Measurements from ENCODE around the gene LIPT2.
"Not testable (repeated sequence)": the region's sequence is repeated elsewhere in the genome, so short reads cannot be mapped to it uniquely, and the experiment has no call there.

Gene LIPT2

DNA sequence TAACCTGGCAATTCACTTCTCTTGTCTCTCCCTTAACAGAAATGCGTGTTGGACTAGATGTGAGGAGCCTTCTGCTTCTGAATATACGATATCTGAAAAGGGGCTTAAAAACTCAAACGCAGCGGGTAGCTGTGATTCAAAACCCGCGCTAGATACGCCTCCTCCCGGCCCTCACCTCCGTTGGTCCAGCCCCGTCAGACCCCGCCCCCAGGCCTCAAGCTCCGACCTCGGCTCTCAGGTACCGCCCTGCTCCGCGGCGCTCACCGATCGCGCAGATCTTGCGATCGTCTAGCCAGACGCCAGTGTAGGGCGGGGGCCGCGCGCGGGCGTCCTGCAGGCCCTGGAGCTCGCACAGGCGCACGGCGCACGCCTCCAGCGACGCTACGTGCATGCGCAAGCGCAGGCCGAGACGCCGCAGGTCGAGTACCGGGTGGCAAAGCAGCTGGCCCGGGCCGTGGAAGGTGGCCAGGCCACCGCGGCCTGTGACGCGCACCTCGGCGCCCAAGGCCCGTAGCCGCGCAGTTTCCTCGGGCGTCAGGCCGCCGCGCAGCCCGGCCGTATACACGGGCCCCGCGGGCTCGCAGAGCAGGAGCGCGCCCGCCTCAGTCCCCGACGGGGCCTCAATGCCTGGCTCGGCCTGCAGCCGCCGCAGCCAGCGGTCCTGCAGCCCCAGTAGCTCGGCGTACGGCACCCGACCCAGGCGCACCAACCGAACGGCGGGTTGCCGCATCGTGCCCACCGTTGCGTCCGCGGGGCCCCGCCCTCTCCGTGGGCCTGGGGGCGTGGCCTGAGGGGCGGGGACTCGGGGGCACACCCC lies at the start of gene LIPT2:
LIPT2 (minus strand) TSS at position 751 of the 817 bp plus-strand sequence; CDS start at position 730, 21 bp downstream.
- peak; percentile 92 for DNase-seq

DNA sequence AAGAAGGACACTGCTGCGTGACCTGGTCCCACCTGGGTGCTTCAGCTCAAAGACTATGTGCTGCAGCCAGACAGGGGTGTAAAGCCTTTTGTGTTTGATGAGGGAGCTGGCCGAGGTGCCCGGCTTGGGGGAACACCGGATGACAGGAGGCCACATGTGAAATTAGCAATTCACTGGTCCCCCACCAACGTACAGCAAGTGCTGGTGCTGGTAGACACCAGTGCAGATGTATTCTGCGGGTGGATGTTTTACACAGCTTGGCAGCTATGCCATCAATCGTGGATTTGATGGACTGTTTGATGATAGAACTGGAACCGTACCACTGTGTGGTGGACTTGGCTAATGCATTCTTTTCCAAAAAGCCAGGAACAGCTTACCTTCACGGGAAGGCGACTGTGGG lies 47.9 kb upstream of the LIPT2 start:
- DNase-seq: no peak

DNA sequence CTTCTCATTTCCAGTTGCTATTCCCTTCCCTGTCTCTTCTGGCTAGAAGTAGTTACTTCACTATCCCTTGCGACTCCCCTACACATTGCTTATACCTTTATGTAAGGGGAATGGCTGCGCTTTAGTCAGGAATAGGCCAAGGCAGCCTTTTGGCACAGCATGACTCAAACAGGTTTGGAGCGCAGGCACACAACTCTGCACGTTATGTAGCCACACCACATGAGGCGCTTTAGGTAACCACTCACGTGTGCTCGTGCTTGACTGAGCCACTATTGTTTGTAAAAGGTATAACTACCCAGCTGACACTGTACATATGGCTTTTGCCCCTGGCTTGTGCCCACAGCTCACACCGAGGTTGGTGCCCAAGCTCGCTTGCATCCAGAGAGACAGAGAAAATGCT lies 46.7 kb upstream of the LIPT2 start:
- no peak for DNase-seq

DNA sequence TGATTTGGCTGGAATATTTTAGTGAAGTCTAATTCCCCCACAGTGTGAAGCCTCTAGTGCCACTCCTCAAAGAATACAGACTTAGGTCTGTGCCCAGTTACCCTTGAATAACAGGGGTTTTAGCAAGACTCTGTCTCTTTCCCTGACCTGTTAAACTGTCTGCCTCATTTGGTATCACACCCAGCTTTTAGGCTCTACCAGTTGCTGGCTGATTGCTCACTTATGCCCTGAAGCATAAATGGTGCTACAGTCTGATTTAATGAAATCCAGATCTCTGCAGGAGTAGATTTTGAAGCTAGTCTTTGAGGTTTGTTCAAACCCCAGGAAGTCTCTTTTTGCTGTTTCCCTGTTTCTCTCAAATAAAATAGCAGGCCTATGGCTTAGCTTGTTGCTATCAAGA lies 45.2 kb upstream of the LIPT2 start:
- no peak for DNase-seq

DNA sequence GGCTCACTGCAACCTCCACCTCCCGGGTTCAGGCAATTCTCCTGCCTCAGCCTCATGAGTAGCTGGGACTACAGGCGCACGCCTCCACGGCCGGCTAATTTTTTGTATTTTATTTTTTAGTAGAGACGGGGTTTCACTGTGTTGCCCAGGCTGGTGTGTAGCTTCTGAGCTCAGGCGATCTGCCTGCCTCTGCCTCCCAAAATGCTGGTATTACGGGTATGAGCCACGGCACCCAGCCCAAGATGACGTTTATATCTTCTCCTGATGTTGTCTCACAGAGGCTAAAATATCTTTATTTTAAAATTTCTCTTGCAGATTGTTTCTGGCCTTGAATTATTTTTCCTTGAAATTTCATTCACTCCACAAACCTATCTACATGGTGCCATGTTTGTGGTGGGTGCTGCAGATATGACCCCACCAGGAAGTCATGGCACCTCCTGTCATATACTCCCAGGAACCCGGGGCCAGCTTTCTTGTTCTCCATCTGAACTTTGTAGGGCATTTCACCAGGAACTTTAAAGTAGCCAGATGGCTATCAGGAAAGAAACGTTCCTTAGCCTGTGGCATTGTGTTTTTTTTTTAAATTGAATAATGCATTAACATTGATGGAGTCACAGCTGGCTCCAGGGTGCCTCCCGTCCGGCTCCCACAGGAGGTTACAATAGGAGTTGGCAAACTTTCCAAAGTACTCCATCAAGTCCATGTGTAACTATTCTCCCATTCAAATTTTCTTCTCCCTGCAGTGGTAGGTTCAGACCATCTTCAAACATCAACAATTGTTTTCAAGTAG lies 42.0 kb upstream of the LIPT2 start:
- DNase-seq: no peak

DNA sequence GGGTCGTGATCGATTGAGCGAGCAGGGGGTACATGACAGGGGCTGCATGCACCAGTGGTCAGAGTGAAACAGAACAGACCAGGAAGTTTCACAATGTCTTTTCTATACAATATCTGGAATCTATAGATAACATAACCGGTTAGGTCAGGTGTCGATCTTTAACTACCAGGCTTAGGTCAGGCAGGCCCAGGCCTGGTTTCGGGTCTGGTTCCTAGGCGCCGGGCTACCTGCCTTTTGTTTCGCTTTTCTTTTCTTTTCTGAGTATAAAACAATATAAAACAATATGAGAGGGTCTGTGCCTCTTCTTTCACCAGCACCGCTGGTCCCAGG lies 41.4 kb upstream of the LIPT2 start:
- DNase-seq: not testable (repeated sequence)

DNA sequence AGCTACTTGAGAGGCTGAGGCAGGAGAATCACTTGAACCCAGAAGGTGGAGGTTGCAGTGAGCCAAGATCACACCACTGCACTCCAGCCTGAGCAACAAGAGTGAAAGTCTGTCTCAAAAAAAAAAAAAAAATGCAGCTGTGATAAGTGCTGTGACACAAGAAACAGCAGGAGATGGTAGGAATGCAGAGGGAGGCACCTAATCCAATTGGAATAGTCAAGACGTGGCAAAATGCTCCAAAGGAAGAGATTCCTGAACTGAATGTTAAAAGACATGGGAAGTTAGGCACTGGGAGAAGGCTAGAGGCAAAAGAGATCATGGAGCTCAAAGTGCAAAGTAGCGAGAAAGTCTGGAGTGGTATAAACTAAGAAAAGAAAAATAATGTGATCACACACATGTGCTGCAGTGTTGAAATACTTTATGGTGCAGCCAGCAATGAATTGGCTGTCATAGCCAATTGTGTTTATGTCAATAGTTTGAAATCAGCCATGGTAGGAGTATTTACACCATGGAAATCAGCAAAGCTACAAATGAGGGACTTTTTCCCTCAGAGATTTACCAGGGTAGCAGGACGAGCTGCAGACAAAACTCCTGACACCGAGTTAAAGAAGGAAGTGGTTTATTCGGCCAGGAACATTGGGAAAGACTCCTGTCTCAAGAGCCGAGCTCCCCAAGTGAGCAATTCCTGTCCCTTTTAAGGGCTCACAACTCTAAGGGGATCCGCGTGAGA lies 40.9 kb upstream of the LIPT2 start:
- peak; percentile 32 for DNase-seq

DNA sequence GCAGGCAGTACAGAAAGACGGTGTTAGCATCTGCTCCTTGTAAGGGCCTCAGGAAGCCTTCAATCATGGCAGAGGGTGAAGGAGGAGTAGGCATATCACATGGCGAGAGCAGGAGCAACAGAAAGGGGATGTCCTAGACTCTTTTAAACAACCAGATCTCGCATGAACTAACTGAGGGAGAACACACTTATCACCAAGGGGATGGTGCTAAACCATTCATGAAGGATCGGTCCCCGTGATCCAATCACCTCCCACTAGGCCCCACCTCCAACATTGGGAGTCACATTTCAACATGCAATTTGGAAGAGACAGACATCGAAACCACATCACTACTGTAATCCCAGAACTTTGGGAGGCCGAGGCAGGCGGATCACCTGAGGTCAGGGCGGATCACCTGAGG lies 39.9 kb upstream of the LIPT2 start:
- no peak for DNase-seq

DNA sequence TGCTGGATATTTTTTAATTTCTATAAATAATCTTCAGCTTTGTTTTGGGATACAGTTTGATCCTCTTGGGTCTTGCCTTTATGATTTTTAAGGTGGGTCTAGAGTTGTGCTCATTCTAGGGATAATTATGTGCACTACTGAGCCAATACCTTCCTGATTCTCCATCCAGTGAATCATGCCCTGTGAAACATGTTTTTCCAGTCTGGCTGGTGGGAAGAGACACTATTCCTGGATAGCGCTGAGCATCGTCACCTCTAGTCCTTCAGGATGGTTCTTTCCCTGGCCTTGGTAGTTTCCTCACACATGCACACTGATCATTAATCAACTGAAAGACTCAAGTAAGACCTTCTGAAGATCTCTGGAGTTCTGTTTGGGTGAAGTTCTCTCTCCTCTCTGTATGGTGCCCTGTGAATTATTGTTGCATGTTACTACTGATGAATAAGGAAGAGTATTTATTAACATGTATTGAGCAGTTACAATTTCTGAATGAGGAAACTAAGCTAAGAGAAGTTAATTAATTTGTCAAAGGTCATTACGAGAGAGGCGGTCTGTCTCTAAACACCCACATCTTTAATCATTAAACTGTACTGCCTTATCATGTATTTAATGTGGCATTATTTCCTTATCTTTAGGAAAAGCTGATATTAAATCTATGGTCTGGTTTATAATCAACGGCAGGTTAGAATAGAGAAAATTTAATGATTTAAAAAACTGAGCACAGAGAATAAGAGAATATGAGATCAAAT lies 39.1 kb upstream of the LIPT2 start:
- no peak for DNase-seq

DNA sequence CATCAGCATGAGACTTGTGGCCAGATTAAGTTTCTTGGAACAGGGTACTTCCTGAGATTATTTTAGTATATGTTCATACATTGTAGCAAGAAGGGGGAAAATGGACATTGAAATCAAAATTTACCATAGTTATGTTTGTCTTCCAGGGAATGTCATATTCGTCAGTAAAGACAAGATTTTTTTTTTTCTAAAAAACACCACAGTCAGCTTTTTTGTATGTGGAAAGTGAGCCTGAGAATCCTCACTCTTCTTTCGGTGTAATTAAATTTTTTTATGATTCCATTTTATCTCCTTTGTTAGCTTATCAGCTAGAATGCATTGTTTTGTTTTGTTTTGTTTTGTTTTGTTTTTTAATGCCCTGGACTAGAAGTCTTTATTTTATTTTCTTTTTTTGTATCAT lies 31.5 kb upstream of the LIPT2 start:
- DNase-seq: no peak

DNA sequence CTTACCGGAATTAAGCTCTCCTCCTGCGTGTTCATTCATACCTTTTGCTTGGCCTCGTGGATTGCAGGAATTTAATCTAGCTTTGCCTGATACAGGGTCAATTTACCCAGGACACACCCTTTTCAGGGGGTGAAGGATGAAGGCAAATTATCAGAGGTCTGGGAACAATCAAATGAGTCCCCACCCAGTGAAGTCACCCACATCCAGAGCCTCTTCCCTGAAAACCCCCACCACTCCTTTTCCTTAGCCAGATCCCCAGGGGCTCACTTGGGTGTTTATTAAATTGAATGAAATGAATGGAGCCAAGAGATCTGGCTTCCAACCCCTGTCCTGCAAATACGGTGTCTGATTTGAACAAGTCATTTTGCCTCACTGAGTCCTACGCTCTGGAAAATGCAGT lies 31.0 kb upstream of the LIPT2 start:
- DNase-seq: no peak

DNA sequence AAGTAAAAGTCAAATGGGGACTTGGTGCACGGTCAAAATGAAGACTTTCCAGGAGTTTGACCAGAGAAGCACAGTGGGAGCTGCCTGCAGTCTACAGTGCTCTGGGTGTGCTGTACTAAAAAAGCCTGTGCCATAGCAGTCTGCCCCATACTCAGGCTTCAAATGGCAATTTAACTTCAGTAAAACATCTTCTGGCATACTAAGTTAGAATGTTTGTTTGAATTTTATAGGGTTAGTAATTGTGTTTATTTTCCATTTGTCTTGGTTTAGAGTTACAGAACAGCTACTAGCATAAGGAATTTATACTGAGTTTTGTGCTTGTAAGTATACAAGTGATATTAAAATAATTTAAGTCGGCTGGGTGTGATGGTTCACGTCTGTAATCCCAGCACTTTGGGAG lies 29.3 kb upstream of the LIPT2 start:
- DNase-seq: no peak

DNA sequence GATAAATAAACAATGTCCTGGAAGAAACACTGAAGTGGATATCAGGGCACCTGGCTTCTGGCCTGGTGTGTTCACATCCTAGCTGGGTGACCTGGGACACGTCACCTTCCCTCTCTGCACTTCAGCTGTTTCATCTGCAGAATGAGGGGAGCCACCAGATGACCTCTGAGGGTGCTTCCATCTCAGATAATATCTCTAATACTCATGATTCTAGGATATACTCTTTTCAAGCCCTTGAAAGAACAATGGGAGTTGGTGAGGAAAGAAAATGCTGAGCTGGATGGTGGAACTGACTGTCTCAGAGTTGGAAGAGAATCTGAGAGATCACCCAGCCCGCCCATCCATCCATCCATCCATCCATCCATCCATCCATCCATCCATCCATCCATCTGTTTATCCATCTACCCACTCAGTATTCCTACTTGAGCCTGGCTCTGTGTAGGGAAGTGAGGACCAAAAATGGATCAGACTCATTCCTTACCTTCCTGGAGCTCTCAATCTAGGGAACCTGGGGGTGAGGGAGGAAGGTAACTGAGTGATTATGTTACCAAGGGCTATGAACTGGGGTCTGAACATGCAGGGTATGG lies 28.2 kb upstream of the LIPT2 start:
- DNase-seq: no peak

DNA sequence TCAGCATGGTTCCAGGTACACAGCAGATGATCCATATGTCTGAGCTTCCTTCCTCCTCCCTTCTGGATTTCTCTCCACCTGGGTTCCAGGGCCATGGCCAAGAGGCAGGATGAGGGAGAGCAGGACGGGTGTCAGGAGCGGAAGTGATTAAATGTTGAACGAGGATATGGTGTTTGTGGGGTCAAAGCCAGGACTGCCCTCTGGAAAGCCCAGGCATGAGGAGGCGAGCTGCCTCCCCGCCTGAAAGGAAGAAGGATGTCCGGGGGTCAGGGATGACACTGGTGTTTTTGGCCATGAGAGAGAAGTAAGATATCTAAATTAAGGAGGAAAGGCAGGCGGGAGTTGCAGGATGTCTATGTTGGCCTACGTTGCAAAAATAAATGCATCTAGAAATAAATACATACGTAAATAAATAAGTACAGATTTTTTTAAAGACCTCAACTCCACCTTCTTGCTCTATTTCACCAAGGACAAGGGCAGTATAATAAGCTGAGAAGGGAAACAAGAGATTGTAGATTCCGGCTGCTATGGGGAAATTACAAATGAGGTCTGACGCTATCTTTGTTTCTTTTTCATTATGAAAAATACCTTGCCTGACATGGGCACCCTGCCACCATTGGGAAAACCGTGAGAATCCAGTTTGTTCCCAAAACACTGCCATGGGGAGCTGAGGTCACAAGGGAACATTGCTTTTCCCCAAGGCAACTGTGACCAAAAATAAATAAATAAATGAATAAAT lies 27.6 kb upstream of the LIPT2 start:
- no peak for DNase-seq

DNA sequence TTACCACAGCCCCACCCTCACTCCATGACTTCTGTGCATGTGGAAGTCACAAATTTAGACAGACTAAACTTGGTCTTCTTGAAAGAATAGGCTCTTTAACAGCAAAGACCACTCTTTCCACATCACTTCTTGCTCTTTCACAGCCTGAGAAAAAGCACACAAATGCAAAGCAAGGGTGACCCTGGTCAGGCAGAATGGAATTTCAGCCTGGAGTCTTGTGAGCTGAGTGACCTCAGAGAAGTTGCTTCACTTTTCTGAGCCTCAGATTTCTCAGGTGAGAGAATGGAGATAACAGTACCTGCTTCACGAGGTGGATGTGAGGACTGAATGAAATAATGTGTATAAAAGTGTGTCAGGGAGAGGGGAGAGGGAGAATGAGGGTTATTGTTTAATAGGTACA lies 26.8 kb upstream of the LIPT2 start:
- no peak for DNase-seq

DNA sequence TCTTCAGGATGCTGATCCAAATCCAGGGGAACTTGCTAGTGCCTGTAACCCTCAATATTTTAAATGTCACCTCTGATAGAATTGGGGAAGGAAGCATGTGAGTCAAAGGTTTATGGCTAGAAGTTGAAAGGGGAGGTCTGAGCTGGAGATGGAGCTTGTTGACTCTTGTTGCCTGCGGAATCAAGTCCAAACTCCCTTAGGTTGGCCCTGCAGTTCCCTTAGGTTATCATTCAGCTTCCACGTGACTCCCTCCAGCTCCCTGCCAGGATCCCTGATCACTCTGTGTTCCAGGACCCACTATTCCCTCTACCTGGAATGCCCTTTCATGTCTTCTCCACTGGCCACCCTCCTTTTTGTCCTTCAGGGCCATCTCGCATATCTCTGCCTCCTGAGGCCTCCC lies 26.2 kb upstream of the LIPT2 start:
- no peak for DNase-seq

DNA sequence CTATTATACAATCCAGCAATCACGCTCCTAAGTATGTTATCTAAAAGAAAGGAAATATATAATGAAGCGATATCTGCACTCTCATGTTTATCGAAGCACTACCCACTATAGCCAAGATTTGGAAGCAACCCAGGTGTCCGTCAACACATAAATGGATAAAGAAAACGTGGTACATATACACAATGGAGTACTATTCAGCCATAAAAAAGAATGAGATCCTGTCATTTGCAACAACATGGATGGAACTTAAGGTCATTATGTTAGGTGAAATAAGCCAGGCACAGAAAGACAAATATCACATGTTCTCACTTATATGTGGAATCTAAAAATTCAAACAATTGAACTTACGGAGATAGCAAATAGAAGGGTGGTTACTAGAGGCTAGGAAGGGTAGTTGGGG lies 24.1 kb upstream of the LIPT2 start:
- DNase-seq: not testable (repeated sequence)

DNA sequence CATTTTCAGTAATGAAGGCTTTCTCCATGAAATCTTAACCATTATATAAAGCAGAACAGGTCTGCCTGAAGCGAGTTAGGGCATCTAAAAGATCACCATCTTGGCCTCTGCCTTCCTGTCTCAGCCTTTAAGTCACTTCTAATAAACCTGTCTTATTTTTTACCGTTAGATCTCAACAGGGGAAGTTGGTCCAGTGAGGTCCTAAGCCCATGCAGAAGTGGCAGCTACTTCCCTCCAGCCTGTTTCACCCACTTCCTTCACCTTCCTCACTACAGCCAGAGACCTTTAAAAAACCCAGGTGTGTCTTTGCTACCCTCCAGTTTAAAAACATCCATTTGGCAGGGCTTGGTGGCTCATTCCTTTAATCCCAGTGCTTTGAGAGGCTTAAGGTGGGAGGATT lies 14.1 kb upstream of the LIPT2 start:
- DNase-seq: no peak

DNA sequence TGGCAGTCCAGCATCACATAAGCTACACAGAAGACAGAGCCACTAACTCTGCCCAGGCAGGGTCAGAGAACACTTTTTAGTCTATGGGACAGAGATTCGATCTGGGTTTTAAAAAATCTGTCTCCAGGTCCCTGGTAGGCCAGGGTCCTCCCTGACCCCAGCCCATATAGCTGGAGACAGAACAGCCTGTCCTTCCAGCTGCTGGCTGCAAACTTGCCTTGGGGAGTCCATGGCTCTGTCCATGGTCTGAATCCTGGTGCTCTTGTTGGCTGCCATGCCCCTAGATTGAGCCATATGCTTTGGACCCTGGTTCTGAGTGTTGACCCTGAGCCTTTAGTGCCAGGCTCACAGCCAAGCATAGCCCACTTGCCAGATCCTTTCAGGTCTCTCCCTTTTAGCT lies 13.3 kb upstream of the LIPT2 start:
- DNase-seq: no peak

DNA sequence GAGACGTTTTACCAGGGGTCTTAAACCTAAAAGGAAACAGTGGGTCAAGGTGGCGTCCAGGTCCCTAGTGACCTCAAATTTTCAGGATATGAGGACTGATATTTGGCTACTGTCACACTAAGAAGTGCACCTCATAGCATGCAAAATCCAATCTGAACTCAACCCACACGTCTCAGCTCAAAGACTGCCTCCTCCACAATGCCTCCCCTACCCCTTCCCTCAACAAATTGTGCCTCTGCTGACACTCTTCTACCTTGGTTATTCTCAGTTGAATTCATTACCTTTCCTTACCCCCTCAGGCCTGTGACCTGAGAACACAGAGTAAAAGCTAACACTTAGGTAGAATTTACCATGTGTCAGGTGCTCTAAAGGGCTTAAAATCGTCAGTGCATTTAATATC lies 12.4 kb upstream of the LIPT2 start:
- no peak for DNase-seq

DNA sequence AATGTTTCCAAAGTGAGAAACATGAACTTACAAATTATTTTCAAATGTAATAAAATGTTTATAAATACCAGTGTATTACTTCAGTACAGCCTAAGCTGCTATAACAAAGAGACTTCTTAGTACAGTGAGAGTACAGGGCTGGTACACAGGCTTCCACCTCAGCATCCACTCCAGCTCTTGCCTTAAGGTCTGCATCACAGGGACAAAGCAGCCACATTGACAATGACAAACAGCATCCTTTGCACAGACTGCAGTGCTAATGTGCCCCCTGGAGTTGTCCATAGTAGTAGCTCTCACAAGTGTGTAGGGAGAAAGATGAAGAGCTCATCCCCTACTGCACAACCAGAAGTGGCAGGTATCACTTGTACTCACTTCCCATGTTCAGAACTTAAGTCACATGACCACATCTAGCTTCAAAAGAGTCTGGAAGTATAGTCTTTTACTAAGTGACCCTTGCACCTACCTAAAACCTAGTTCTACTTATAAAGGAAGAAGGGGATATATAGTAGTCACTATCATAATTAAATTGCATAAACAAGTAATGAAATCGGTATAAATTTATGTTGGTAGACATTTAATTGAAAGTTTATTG lies 10.7 kb upstream of the LIPT2 start:
- DNase-seq: no peak

DNA sequence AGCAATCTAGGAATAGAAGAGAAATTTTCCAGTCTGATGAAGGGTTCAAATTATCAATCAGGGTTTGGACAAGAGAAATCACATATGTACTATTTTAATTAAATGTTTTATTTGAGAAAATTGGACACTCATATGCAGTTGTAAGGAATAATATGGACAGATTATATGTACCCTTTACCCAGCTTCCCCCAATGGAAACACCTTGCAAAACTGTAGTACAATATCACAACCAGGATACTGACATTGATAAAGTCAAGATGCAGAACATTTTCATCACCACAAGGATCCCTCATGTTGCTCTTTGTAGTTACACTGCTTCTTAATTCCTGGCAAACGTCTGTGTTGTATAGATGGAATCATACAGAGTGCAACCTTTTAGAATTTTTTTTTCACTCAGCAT lies 1.4 kb upstream of the LIPT2 start:
- DNase-seq: no peak
